Lower leg skin (tissue), 3 donors: ENCODE measurements around the gene ROR2.

Experiments
- CTCF ChIP-seq, 3 donors: fragments of 450-650 bp; IDR thresholded peaks; one replicate each; pipeline ENCODE4 v1.5.1; 2016; ENCODE audit warnings: antibody characterized with exemption in 3 of 3, mild to moderate bottlenecking in 3 of 3, moderate library complexity in 2 of 3
- POLR2A ChIP-seq, 2 donors: fragments of 450-650 bp; IDR thresholded peaks; one replicate each; pipeline ENCODE4 v1.6.1; 2016 to 2017; ENCODE audit warnings: antibody characterized with exemption in 2 of 2, mild to moderate bottlenecking in 1 of 2, moderate library complexity in 1 of 2

- no peak for TF ChIP-seq CTCF (IDR thresholded peaks at IDR 0.05)
- TF ChIP-seq POLR2A (IDR thresholded peaks at IDR 0.05) = no peak
These were observed 389.7 kb downstream of the ROR2 start for GRCh38 chr9:91560301-91560700.
